ENCODE results near the gene TMEM17. TPM values are rescaled to one million over a fixed set of nuclear protein-coding genes. Genes with fewer than 3 reads are reported as not detected.

TMEM17 gene
- total and polyA plus RNA-seq, 9 of the 15 experiments (the other 6 are each of a cell fraction or from before 2014, with no cell fraction given) = 0.58 to 2.2 (median 1.2) TPM

- TF ChIP-seq CUX1 (CRISPR knock-in tag; IDR thresholded peaks at IDR 0.05) = 0 out of 2 replicates have a peak, but pooled peaks have one; percentile 28
- peak; percentile 25; the same call in 1 of the 2 replicates for TF ChIP-seq ZNF592 (IDR thresholded peaks at IDR 0.05)
- no peak for TF ChIP-seq ZNF174 (CRISPR knock-in tag; IDR thresholded peaks at IDR 0.05)
- TF ChIP-seq NBN (IDR thresholded peaks at IDR 0.05; ENCODE audit: low read depth) = peak; percentile 67; the same call in 1 of the 2 replicates
- TF ChIP-seq HINFP (tag; conservative IDR thresholded peaks at IDR 0.05; ENCODE audit: low read depth) = no peak
- no peak for TF ChIP-seq ERF (CRISPR knock-in tag; IDR thresholded peaks at IDR 0.05)
- TF ChIP-seq TAF9B (IDR thresholded peaks at IDR 0.05; ENCODE audit: partially characterized antibody) = peak; percentile 52
- no peak for TF ChIP-seq MBD1 (CRISPR knock-in tag; IDR thresholded peaks at IDR 0.05)
- TF ChIP-seq TOE1 (IDR thresholded peaks at IDR 0.05; ENCODE audit: borderline replicate concordance) = peak; percentile 92
- TF ChIP-seq TOE1 (CRISPR knock-in tag; IDR thresholded peaks at IDR 0.05; ENCODE audit: borderline replicate concordance, low read depth) = no peak
- 0 out of 2 replicates have a peak, but pooled peaks have one; percentile 19 for TF ChIP-seq TEAD4 (IDR thresholded peaks at IDR 0.05; ENCODE audit: low read length)
- no peak for TF ChIP-seq TEAD4 (CRISPR knock-in tag; IDR thresholded peaks at IDR 0.05; ENCODE audit: borderline replicate concordance)
Observed at GRCh38 chr2:62506421-62506750, 391 bp upstream of the TMEM17 start (continued).
